Suprapubic skin (tissue), 4 donors: Measurements from ENCODE around the gene STAP1.

Experiments
- POLR2A ChIP-seq, 2 donors: fragments of 450-650 bp; IDR thresholded peaks; one replicate each; pipeline ENCODE4 v1.6.1; 2017; ENCODE audit warnings: antibody characterized with exemption in 2 of 2, mild to moderate bottlenecking in 2 of 2, moderate library complexity in 2 of 2
- POLR2AphosphoS5 ChIP-seq, 3 donors: sonication (generic); formaldehyde crosslinking; IDR thresholded peaks; one replicate each; pipeline ENCODE4 v1.6.1; 2017; ENCODE audit warnings: antibody characterized with exemption in 3 of 3
- TF ChIP-seq, protein P1 (sequence below), 2 donors: fragments of 200-600 bp in 1 of 2; fragments of 450-650 bp in 1 of 2; sonication (generic) in 1 of 2; IDR thresholded peaks; one replicate each; pipeline ENCODE4 v1.5.1; 2016 to 2019; ENCODE audit warnings: antibody characterized with exemption in 2 of 2, mild to moderate bottlenecking in 1 of 2, moderate library complexity in 1 of 2

DNA sequence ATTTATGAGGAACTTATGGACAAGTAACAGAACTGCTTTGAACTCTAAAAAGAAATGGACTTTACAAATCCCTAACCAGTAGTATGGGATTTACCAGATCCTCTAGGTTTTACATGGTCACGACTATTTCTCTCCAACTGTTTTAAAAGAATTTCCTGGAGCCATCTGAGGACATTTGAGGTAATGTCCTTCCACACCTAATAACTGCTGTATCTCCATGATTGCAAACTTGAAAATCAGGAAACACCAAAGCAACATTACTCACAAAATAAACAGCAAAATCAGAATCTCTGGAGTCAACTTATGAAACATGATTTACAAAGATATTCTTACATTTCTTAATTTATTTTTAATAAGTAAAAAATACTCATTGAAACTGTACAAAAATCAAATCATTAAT is 58.0 kb downstream of the STAP1 start:
- TF ChIP-seq, protein P1, sequence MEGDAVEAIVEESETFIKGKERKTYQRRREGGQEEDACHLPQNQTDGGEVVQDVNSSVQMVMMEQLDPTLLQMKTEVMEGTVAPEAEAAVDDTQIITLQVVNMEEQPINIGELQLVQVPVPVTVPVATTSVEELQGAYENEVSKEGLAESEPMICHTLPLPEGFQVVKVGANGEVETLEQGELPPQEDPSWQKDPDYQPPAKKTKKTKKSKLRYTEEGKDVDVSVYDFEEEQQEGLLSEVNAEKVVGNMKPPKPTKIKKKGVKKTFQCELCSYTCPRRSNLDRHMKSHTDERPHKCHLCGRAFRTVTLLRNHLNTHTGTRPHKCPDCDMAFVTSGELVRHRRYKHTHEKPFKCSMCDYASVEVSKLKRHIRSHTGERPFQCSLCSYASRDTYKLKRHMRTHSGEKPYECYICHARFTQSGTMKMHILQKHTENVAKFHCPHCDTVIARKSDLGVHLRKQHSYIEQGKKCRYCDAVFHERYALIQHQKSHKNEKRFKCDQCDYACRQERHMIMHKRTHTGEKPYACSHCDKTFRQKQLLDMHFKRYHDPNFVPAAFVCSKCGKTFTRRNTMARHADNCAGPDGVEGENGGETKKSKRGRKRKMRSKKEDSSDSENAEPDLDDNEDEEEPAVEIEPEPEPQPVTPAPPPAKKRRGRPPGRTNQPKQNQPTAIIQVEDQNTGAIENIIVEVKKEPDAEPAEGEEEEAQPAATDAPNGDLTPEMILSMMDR (IDR thresholded peaks at IDR 0.05) = no peak
- TF ChIP-seq POLR2AphosphoS5 (IDR thresholded peaks at IDR 0.05) (no peak), POLR2A (IDR thresholded peaks at IDR 0.05) (no peak)
